ENCODE data around the gene FBXO42.

GRCh38 chr1:16204634-16205333, 147.5 kb downstream of the FBXO42 start:
- TF ChIP-seq CTCF (IDR thresholded peaks at IDR 0.05), result peak in 4 of 6 experiments; percentile 27 to 37 (median 36)
- no peak for TF ChIP-seq POLR2A (IDR thresholded peaks at IDR 0.05)
